Left lung (tissue), 10 donors: ENCODE results near the gene HOXA10. TPM values are rescaled to one million over a fixed set of nuclear protein-coding genes. Genes with fewer than 3 reads are reported as not detected.

Experiments used
- ATAC-seq: fragments of 200-7000 bp; cut with Tn5 transposase; one replicate; pipeline ENCODE4 v1.9.1; 2020; ENCODE audit warnings: moderate library complexity
- DNase-seq, 4 donors: peaks; one replicate each; pipeline ENCODE4 v3.0.0-alpha.2; 2013 to 2020
- H3K27ac ChIP-seq, 2 donors: fragments of 200-600 bp; sonication (generic) in 1 of 2; one replicate each; pipeline versions ENCODE4 v1.5.0 to v1.8.0; 2020 to 2021
- H3K27me3 ChIP-seq, 2 donors: fragments of 200-600 bp; sonication (generic) in 1 of 2; one replicate each; pipeline versions ENCODE4 v1.5.0 to v1.8.0; 2020 to 2021
- H3K36me3 ChIP-seq, 2 donors: fragments of 200-600 bp; sonication (generic) in 1 of 2; one replicate each; pipeline versions ENCODE4 v1.5.0 to v1.8.0; 2020 to 2021
- H3K4me1 ChIP-seq, 2 donors: fragments of 200-600 bp; one replicate each; pipeline ENCODE4 v1.8.0; 2021
- H3K4me3 ChIP-seq, 2 donors: fragments of 200-600 bp; sonication (generic) in 1 of 2; one replicate each; pipeline versions ENCODE4 v1.5.0 to v1.8.0; 2020 to 2021; ENCODE audit warnings: mild to moderate bottlenecking in 1 of 2
- H3K9me3 ChIP-seq, 2 donors: fragments of 200-600 bp; sonication (generic) in 1 of 2; one replicate each; pipeline versions ENCODE4 v1.5.0 to v1.8.0; 2020 to 2021
- intact Hi-C, 2 donors: fragments of 100-400 bp; cut with DNase I; formaldehyde crosslinking; loops; one replicate each; pipeline versions ENCODE4 v1.11.2 to v1.14.2; 2022
- polyA plus RNA-seq, 6 donors: library from polyadenylated mRNA; unstranded; fragments of 120-200 nt; gene quantifications; one replicate each; pipeline ENCODE4 v1.2.1, GENCODE V29; 2013; ENCODE audit not compliant: insufficient read length in 6 of 6
- total RNA-seq, 2 donors: library from RNA; stranded (reverse); fragmentation: NEBNext Ultra II Directional; extraction: Animal tissue kit (Norgen Biotek cat#: 25700); gene quantifications; one replicate each; pipeline ENCODE4 v1.2.1, GENCODE V29; 2021
- TF ChIP-seq, protein P1 (sequence below), 2 donors: fragments of 200-600 bp; sonication (generic) in 1 of 2; IDR thresholded peaks; one replicate each; pipeline versions ENCODE4 v1.5.0 to v1.8.0; 2021; ENCODE audit warnings: antibody characterized with exemption in 2 of 2
- donor health status: DM: no; HTN: yes; CAD: no.
- donor health status: DM: no; HTN: no; CAD: no.

The HOXA10 gene
- total and polyA plus RNA-seq, 8 donors: 0.34 to 1.3 (median 0.41) TPM; not detected in 1

DNA sequence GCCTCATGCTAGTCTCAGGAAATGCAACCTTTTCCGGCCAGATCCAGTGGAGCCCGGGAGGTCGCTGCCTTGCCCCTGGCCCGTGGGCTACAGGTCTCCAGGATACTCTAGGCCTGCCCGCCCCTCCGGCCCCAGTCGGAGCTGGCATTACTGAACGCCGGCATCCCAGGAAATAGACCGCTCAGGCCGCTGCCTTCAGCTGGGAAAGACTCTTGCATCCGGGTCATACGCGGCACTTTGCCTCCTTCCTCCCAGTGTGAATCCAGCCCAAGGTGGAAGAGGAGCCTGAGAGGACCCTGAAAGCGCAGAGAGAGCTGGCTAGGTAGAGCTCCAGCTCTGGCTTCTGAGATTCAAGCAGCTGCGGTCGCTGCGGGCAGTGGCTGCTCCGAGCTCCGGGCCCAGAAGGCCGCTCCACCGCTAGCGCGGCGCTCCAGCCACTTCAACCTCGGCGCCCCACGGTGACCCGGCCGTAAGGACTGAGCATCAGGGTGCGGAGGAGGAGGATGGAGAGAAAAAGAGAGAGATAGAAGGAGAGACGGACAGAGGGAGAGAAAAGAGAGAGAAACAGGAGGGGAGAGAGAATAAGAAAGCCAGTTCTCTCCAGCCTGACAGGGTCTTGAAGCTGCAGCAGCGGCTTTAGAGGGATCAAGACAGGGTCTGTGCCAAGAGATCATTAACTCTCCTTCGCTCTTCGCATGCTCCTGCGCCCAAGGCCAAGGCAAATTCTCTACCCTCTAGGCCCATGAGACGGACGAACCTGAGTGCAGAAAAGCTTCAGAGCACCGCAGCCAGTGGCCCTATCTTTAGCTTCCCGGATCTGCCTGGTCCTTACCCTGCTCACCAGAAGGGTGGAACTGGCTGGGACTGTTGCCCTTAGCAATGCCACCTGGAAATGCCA, 1.8 kb upstream of the HOXA10 start:
- H3K27ac ChIP-seq: no peak overlapping the region

DNA sequence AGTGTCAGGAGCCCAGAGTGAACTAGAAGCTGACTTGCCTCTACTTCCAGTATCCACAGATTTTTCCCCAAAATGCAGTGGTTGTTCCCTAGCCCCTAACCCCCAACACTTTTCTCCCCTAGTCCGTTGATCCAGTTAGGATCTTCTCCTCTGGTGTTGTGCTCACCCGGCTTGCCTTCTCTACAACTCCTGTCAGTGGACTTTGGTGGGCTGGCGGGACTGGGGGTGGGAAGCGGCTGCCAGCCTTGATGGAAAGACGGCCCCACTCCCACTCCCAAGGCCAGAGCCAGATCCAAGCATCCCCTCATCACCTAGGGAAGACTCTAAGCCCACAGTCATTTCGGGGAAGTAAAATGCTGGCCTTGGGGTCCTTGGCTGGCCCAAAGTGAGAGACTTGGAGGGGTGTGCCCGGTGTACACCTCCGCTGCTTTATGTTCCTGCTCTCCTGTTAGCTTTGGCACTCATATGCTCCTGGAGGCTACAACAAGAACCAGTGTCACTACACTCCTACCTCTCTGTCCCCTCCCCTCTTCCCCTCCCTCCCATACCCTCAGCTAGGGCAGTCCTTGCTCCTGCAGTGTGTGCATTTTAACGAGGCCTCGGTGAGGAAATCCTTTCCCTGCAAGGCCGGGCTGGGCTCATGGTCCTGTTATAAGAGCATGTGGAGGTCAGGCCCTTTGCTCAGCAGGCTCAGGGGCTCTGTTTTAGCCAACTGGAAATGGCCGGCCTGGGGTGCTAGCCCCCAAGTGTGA, 930 bp upstream of the HOXA10 start:
- DNase-seq (peak in 1 of 4 donors; percentile 14), ATAC-seq (no peak)
- H3K36me3 ChIP-seq: no peaks in the 10 kb centered on the region
- peaks cover 100% of the 10 kb centered on the region in 2 donors for H3K27me3 ChIP-seq
- H3K27ac ChIP-seq: no peak overlapping the region
- intact Hi-C loops: no loop called here
- H3K4me1 ChIP-seq: peaks cover 6 to 44% of the 10 kb centered on the region in 2 donors
- TF ChIP-seq, protein P1, sequence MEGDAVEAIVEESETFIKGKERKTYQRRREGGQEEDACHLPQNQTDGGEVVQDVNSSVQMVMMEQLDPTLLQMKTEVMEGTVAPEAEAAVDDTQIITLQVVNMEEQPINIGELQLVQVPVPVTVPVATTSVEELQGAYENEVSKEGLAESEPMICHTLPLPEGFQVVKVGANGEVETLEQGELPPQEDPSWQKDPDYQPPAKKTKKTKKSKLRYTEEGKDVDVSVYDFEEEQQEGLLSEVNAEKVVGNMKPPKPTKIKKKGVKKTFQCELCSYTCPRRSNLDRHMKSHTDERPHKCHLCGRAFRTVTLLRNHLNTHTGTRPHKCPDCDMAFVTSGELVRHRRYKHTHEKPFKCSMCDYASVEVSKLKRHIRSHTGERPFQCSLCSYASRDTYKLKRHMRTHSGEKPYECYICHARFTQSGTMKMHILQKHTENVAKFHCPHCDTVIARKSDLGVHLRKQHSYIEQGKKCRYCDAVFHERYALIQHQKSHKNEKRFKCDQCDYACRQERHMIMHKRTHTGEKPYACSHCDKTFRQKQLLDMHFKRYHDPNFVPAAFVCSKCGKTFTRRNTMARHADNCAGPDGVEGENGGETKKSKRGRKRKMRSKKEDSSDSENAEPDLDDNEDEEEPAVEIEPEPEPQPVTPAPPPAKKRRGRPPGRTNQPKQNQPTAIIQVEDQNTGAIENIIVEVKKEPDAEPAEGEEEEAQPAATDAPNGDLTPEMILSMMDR (IDR thresholded peaks at IDR 0.05): no peak
- no peak overlapping the region for H3K4me3 ChIP-seq
- H3K9me3 ChIP-seq: no peaks in the 10 kb centered on the region

More for the DNA sequence above, 1.8 kb upstream of the HOXA10 start:
- no peak overlapping the region for H3K4me3 ChIP-seq
- H3K4me1 ChIP-seq: peaks cover 8 to 43% of the 10 kb centered on the region in 2 donors
- TF ChIP-seq, protein P1 (IDR thresholded peaks at IDR 0.05): no peak
- H3K9me3 ChIP-seq: no peaks in the 10 kb centered on the region
- intact Hi-C loops: no loop called here
- peak in 2 of 4 donors; percentile 2 to 21 for DNase-seq
- H3K36me3 ChIP-seq: no peaks in the 10 kb centered on the region
- no peak for ATAC-seq
- H3K27me3 ChIP-seq: peaks cover 100% of the 10 kb centered on the region in 2 donors

DNA sequence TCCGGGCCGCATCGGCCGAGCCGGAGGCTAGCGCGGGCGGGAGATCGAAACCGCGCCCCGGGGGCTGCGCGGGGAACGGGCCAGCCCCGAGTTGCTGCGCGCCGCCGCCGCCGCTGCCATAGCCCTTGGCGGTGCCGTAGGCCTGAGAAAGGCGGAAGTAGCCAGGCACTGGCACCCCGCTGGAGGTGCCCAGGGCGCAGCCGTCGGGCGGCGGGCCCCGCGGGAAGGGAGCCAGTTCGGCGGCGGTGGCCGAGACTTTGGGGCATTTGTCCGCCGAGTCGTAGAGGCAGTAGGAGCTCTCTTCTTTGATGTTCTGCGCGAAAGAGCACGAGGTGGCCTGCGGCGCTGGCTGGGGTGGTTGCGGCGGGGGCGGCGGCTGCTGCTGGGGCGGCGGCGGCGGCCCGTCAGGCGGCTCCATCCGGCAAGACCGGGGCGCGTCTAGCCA, 587 bp downstream of the HOXA10 start:
- TF ChIP-seq, protein P1 (IDR thresholded peaks at IDR 0.05): no peak
- Histone ChIP-seq H3K27ac (no peak overlapping the region), H3K4me3 (peak overlapping the region; percentile 12 to 47), H3K36me3 (no peaks in the 10 kb centered on the region), H3K27me3 (peaks cover 100% of the 10 kb centered on the region in 2 donors), H3K9me3 (no peaks in the 10 kb centered on the region), H3K4me1 (peaks cover 0 to 46% of the 10 kb centered on the region in 2 donors)
- DNase-seq: peak in 2 of 4 donors; percentile 43 to 92
- intact Hi-C loops: no loop called here
- peak; percentile 69 for ATAC-seq

DNA sequence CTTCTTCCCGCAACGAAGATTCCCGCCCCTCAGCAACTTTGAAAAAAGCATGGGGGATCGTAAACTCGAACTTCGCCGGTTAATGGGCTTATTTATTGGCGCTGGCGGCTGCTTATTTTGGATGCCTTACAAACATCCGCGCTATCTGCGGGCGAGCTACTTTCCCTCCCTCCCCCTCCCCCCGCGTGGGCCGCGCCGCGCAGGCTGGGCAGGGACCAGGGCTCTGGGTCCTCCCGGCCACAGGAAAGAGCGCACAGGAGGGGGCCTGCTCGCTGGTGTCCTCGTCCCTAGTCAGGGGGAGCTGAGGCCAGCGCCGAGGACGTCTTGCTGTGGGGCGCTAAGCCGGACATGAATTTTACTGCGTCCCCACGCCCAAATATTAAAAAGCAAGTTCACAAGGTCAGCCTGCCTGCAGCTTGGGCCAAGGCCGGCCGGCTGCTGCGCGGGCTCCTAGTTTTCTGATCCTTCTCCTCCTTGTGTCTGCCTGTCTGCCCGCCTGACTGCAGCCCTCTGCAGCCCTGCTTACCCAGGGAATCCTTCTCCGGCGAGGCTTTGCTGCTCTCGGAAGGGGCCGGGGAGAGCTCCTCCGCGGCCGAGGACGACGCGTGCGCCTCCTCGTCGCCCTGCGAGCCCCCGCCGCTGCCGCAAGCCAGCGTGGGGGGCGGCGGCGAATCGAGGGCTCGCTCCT, 1.2 kb downstream of the HOXA10 start:
- Histone ChIP-seq H3K36me3 (no peaks in the 10 kb centered on the region), H3K27ac (no peak overlapping the region), H3K27me3 (peaks cover 100% of the 10 kb centered on the region in 2 donors), H3K4me1 (peaks cover 0 to 48% of the 10 kb centered on the region in 2 donors), H3K4me3 (peak overlapping the region; percentile 12 to 47), H3K9me3 (no peaks in the 10 kb centered on the region)
- intact Hi-C loops: no loop called here
- TF ChIP-seq, protein P1 (IDR thresholded peaks at IDR 0.05): no peak
- peak; percentile 20 for ATAC-seq
- peak in 1 of 4 donors; percentile 34 for DNase-seq
